Immature natural killer cell (primary cell): ENCODE results near the gene CEP170B. TPM values are rescaled to one million over a fixed set of nuclear protein-coding genes. Genes with fewer than 3 reads are reported as not detected.

Source experiments
- DNase-seq, 3 donors: peaks; one replicate each; pipeline ENCODE4 v3.0.0; 2022; ENCODE audit warnings: mixed read lengths in 1 of 3
- H3K27ac Mint-ChIP-seq, 6 donors: one replicate each; pipeline ENCODE4 v1.8.0; 2020; ENCODE audit warnings: mixed read lengths in 6 of 6, mild to moderate bottlenecking in 5 of 6, inconsistent platforms in 4 of 6, moderate library complexity in 3 of 6
- H3K27me3 Mint-ChIP-seq, 3 donors: one replicate each; pipeline ENCODE4 v1.8.0; 2020 to 2021; ENCODE audit warnings: low read depth in 3 of 3, mild to moderate bottlenecking in 3 of 3, mixed read lengths in 3 of 3, moderate library complexity in 3 of 3, inconsistent platforms in 1 of 3
- H3K36me3 Mint-ChIP-seq, 3 donors: one replicate each; pipeline ENCODE4 v1.8.0; 2020; ENCODE audit warnings: mixed read lengths in 3 of 3, inconsistent platforms in 2 of 3, mild to moderate bottlenecking in 2 of 3
- H3K4me1 Mint-ChIP-seq, 2 donors: one replicate each; pipeline ENCODE4 v1.8.0; 2020; ENCODE audit warnings: inconsistent platforms in 2 of 2, mild to moderate bottlenecking in 2 of 2, mixed read lengths in 2 of 2, moderate library complexity in 1 of 2
- H3K4me3 Mint-ChIP-seq, 5 donors: one replicate each; pipeline ENCODE4 v1.8.0; 2020; ENCODE audit warnings: mild to moderate bottlenecking in 5 of 5, mixed read lengths in 5 of 5, inconsistent platforms in 3 of 5, moderate library complexity in 3 of 5
- H3K9me3 Mint-ChIP-seq, 6 donors: one replicate each; pipeline ENCODE4 v1.8.0; 2020; ENCODE audit warnings: mild to moderate bottlenecking in 6 of 6, mixed read lengths in 6 of 6, inconsistent platforms in 4 of 6, moderate library complexity in 3 of 6
- polyA plus RNA-seq, 3 donors: library from polyadenylated mRNA; unstranded; fragments of 300-500 nt; fragmentation: Illumina TruSeq; gene quantifications; one replicate each; pipeline ENCODE4 v1.2.3, GENCODE V29; 2021

CEP170B gene
- polyA plus RNA-seq, 3 donors from 2014 or later, result not detected

GRCh38 chr14:104925855-104926609 lies 61.0 kb downstream of the CEP170B start:
- H3K27ac Mint-ChIP-seq, result no peak overlapping the region
- no peaks in the 10 kb centered on the region for H3K27me3 Mint-ChIP-seq
- no peaks in the 10 kb centered on the region for H3K9me3 Mint-ChIP-seq
- DNase-seq, result no peak
- no peak overlapping the region for H3K4me3 Mint-ChIP-seq
- no peaks in the 10 kb centered on the region for H3K36me3 Mint-ChIP-seq
- no peaks in the 10 kb centered on the region for H3K4me1 Mint-ChIP-seq

- no peaks in the 10 kb centered on the region for H3K36me3 Mint-ChIP-seq
- no peak overlapping the region for H3K4me3 Mint-ChIP-seq
- no peak overlapping the region for H3K27ac Mint-ChIP-seq
- DNase-seq, result no peak
- no peaks in the 10 kb centered on the region for H3K27me3 Mint-ChIP-seq
- H3K4me1 Mint-ChIP-seq, result no peaks in the 10 kb centered on the region
- H3K9me3 Mint-ChIP-seq, result no peaks in the 10 kb centered on the region
These were observed 61.8 kb downstream of the CEP170B start for GRCh38 chr14:104926619-104927431.

- Mint-ChIP-seq H3K9me3 (no peaks in the 10 kb centered on the region), H3K27me3 (no peaks in the 10 kb centered on the region), H3K4me1 (no peaks in the 10 kb centered on the region), H3K36me3 (no peaks in the 10 kb centered on the region), H3K27ac (no peak overlapping the region), H3K4me3 (no peak overlapping the region)
- no peak for DNase-seq
These were observed 62.4 kb downstream of the CEP170B start for GRCh38 chr14:104927432-104927816.

GRCh38 chr14:104927901-104928300 lies 62.8 kb downstream of the CEP170B start:
- Mint-ChIP-seq H3K27me3 (no peaks in the 10 kb centered on the region), H3K27ac (no peak overlapping the region), H3K4me1 (no peaks in the 10 kb centered on the region), H3K4me3 (no peak overlapping the region), H3K9me3 (no peaks in the 10 kb centered on the region), H3K36me3 (no peaks in the 10 kb centered on the region)
- no peak for DNase-seq

GRCh38 chr14:104928391-104929133 lies 63.5 kb downstream of the CEP170B start:
- no peaks in the 10 kb centered on the region for H3K36me3 Mint-ChIP-seq
- H3K27ac Mint-ChIP-seq, result no peak overlapping the region
- DNase-seq, result no peak
- H3K9me3 Mint-ChIP-seq, result no peaks in the 10 kb centered on the region
- H3K4me3 Mint-ChIP-seq, result no peak overlapping the region
- H3K27me3 Mint-ChIP-seq, result no peaks in the 10 kb centered on the region
- H3K4me1 Mint-ChIP-seq, result no peaks in the 10 kb centered on the region

GRCh38 chr14:104929268-104930230 lies 64.5 kb downstream of the CEP170B start:
- no peaks in the 10 kb centered on the region for H3K36me3 Mint-ChIP-seq
- DNase-seq, result no peak
- peaks cover 0 to 2% (median 0%) of the 10 kb centered on the region in 3 donors for H3K27me3 Mint-ChIP-seq
- H3K9me3 Mint-ChIP-seq, result no peaks in the 10 kb centered on the region
- peak overlapping the region in 1 of 6 donors; percentile 62 for H3K27ac Mint-ChIP-seq
- peaks cover 1 to 3% of the 10 kb centered on the region in 2 donors for H3K4me1 Mint-ChIP-seq
- no peak overlapping the region for H3K4me3 Mint-ChIP-seq

- H3K27ac Mint-ChIP-seq, result no peak overlapping the region
- peak overlapping the region in 1 of 5 donors; percentile 12 for H3K4me3 Mint-ChIP-seq
- H3K4me1 Mint-ChIP-seq, result peaks cover 5 to 10% of the 10 kb centered on the region in 2 donors
- peaks cover 0 to 4% (median 0%) of the 10 kb centered on the region in 3 donors for H3K27me3 Mint-ChIP-seq
- no peaks in the 10 kb centered on the region for H3K36me3 Mint-ChIP-seq
- no peak for DNase-seq
- H3K9me3 Mint-ChIP-seq, result no peaks in the 10 kb centered on the region
These were observed 65.6 kb downstream of the CEP170B start for GRCh38 chr14:104930526-104931303.

- Mint-ChIP-seq H3K4me3 (no peak overlapping the region), H3K27me3 (peaks cover 0 to 4% (median 0%) of the 10 kb centered on the region in 3 donors), H3K27ac (no peak overlapping the region), H3K4me1 (peaks cover 5 to 10% of the 10 kb centered on the region in 2 donors), H3K36me3 (no peaks in the 10 kb centered on the region), H3K9me3 (no peaks in the 10 kb centered on the region)
- DNase-seq, result no peak
These were observed 66.3 kb downstream of the CEP170B start for GRCh38 chr14:104931304-104931770.

- Mint-ChIP-seq H3K36me3 (no peaks in the 10 kb centered on the region), H3K27ac (no peak overlapping the region)
These were observed 67.0 kb downstream of the CEP170B start for GRCh38 chr14:104931771-104932675.

GRCh38 chr14:104932676-104933631 lies 67.9 kb downstream of the CEP170B start:
- H3K4me1 Mint-ChIP-seq, result peaks cover 5 to 10% of the 10 kb centered on the region in 2 donors
- no peaks in the 10 kb centered on the region for H3K36me3 Mint-ChIP-seq
- H3K4me3 Mint-ChIP-seq, result peak overlapping the region; percentile 48 to 66 (median 57)
- peak; percentile 72 to 76 (median 76) for DNase-seq
- peaks cover 1 to 4% (median 3%) of the 10 kb centered on the region in 3 donors for H3K27me3 Mint-ChIP-seq
- H3K9me3 Mint-ChIP-seq, result no peaks in the 10 kb centered on the region
- H3K27ac Mint-ChIP-seq, result no peak overlapping the region

More at GRCh38 chr14:104931771-104932675, 67.0 kb downstream of the CEP170B start:
- no peak for DNase-seq
- Mint-ChIP-seq H3K9me3 (no peaks in the 10 kb centered on the region), H3K27me3 (peaks cover 1 to 4% (median 3%) of the 10 kb centered on the region in 3 donors), H3K4me3 (peak overlapping the region in 4 of 5 donors; percentile 30 to 64 (median 48)), H3K4me1 (peaks cover 5 to 10% of the 10 kb centered on the region in 2 donors)
